Keratinocyte (primary cell): ENCODE data around the gene CD4.

Experiments used
- CTCF ChIP-seq, 3 experiments: IDR thresholded peaks in 1 of 3; conservative IDR thresholded peaks in 1 of 3; optimal IDR thresholded peaks in 1 of 3; 2 replicates in 2 of 3; 3 replicates in 1 of 3; pipeline versions ENCODE3 to v1.5.1; 2011; ENCODE audit warnings: low read length in 3 of 3, mild to moderate bottlenecking in 3 of 3, moderate library complexity in 2 of 3, control low read depth in 1 of 3, inconsistent platforms in 1 of 3; ENCODE audit not compliant: insufficient read depth in 2 of 3; ENCODE audit errors: extremely low read depth in 1 of 3
- EZH2 ChIP-seq: IDR thresholded peaks from one replicate; pipeline ENCODE4 v1.6.1; 2012; ENCODE audit warnings: inconsistent platforms, mild to moderate bottlenecking, low read length, moderate library complexity

- TF ChIP-seq CTCF (optimal IDR thresholded peaks at IDR 0.05 in 1 of 3, IDR thresholded peaks at IDR 0.05 in 1 of 3, conservative IDR thresholded peaks at IDR 0.05 in 1 of 3; ENCODE audit: extremely low read depth in 1 of 3, insufficient read depth in 2 of 3, low read length in 3 of 3): no peak
- no peak for TF ChIP-seq EZH2
These were observed 6.3 kb upstream of the CD4 start for GRCh38 chr12:6782850-6783566.
